ENCODE data around the gene CENPF.

CENPF gene

GRCh38 chr1:214636436-214636835, 33.4 kb downstream of the CENPF start:
- H3K9me3 ChIP-seq (ENCODE audit: severe bottlenecking) = no peaks in the 10 kb centered on the region
- H3K27me3 ChIP-seq (ENCODE audit: insufficient read depth, low read depth, severe bottlenecking) = no peaks in the 10 kb centered on the region
- DNase-seq = no peak
- no peak for TF ChIP-seq CTCF (IDR thresholded peaks at IDR 0.05; ENCODE audit: low read depth, low read length)
- no peak overlapping the region for H3K27ac ChIP-seq
- no peak overlapping the region for H3K4me3 ChIP-seq (ENCODE audit: low read depth, low read length)
- peaks cover 99% of the 10 kb centered on the region for H3K36me3 ChIP-seq

- Histone ChIP-seq H3K9me3 (ENCODE audit: severe bottlenecking) (no peaks in the 10 kb centered on the region), H3K4me3 (ENCODE audit: low read depth, low read length) (no peak overlapping the region), H3K27ac (no peak overlapping the region), H3K27me3 (ENCODE audit: insufficient read depth, low read depth, severe bottlenecking) (no peaks in the 10 kb centered on the region), H3K36me3 (peaks cover 99% of the 10 kb centered on the region)
- no peak for DNase-seq
- no peak for TF ChIP-seq CTCF (IDR thresholded peaks at IDR 0.05; ENCODE audit: low read depth, low read length)
Measured at GRCh38 chr1:214637125-214637524, 34.1 kb downstream of the CENPF start.

GRCh38 chr1:214637722-214638458, 34.9 kb downstream of the CENPF start:
- H3K36me3 ChIP-seq = peaks cover 99% of the 10 kb centered on the region
- H3K4me3 ChIP-seq (ENCODE audit: low read depth, low read length) = no peak overlapping the region
- peak; percentile 44 for TF ChIP-seq CTCF (IDR thresholded peaks at IDR 0.05; ENCODE audit: low read depth, low read length)
- H3K27me3 ChIP-seq (ENCODE audit: insufficient read depth, low read depth, severe bottlenecking) = no peaks in the 10 kb centered on the region
- H3K9me3 ChIP-seq (ENCODE audit: severe bottlenecking) = no peaks in the 10 kb centered on the region
- no peak for DNase-seq
- H3K27ac ChIP-seq = no peak overlapping the region

GRCh38 chr1:214638459-214638807, 35.4 kb downstream of the CENPF start:
- Histone ChIP-seq H3K4me3 (ENCODE audit: low read depth, low read length) (no peak overlapping the region), H3K36me3 (peaks cover 98% of the 10 kb centered on the region), H3K27ac (no peak overlapping the region), H3K27me3 (ENCODE audit: insufficient read depth, low read depth, severe bottlenecking) (no peaks in the 10 kb centered on the region), H3K9me3 (ENCODE audit: severe bottlenecking) (no peaks in the 10 kb centered on the region)
- no peak for DNase-seq
- TF ChIP-seq CTCF (IDR thresholded peaks at IDR 0.05; ENCODE audit: low read depth, low read length) = no peak

- TF ChIP-seq CTCF (IDR thresholded peaks at IDR 0.05; ENCODE audit: low read depth, low read length) = no peak
- Histone ChIP-seq H3K36me3 (peaks cover 97% of the 10 kb centered on the region), H3K4me3 (ENCODE audit: low read depth, low read length) (no peak overlapping the region), H3K9me3 (ENCODE audit: severe bottlenecking) (no peaks in the 10 kb centered on the region), H3K27me3 (ENCODE audit: insufficient read depth, low read depth, severe bottlenecking) (no peaks in the 10 kb centered on the region), H3K27ac (no peak overlapping the region)
- no peak for DNase-seq
Measured at GRCh38 chr1:214638997-214639396, 36.0 kb downstream of the CENPF start.

All from WERI-Rb-1 (cell line).